HCT116 (cell line): ENCODE results near the gene UMPS. TPM values are rescaled to one million over a fixed set of nuclear protein-coding genes. Genes with fewer than 3 reads are reported as not detected.

Experiments used
- ATAC-seq: fragments of 200-7000 bp; cut with Tn5 transposase; 2 replicates; pipeline ENCODE4 v1.9.1; 2020; ENCODE audit warnings: mild to moderate bottlenecking, moderate library complexity
- BruUV-seq: library from RNA; stranded (reverse); fragments of 400-500 nt; replicated peaks from 2 replicates; lab custom pipeline; 2021; lab: Mats Ljungman, UMichigan
- CTCF ChIA-PET: fragments of 300-600 bp; sonication (Branson Sonifier 250); formaldehyde crosslinking; loops from one replicate; lab custom pipeline; 2021; ENCODE audit warnings: antibody characterized with exemption; lab: Charles Lee
- POLR2A ChIA-PET: fragments of 300-600, 350-600 bp; sonication (Branson Sonifier 250); formaldehyde crosslinking; loops from one replicate; lab custom pipeline; 2021; ENCODE audit warnings: antibody characterized with exemption; lab: Charles Lee
- RAD21 ChIA-PET, 2 experiments: fragments of 300-600 bp; sonication (Branson Sonifier 250); formaldehyde crosslinking; loops; one replicate each; lab custom pipeline; 2023; ENCODE audit warnings: low total read pairs in 2 of 2; ENCODE audit not compliant: uncharacterized antibody in 2 of 2, unreplicated experiment in 2 of 2, low non-redundant PET in 1 of 2; lab: Charles Lee
- DNase-seq: peaks from one replicate; pipeline ENCODE4 v3.0.0-alpha.2; 2010; ENCODE audit warnings: low read depth, low spot score
- H2AFZ ChIP-seq: fragments of 200-600 bp; shearing (Covaris generic), sonication (generic); 2 replicates; pipeline ENCODE4 v1.6.1; 2017; ENCODE audit warnings: low read depth, mixed run types, mixed read lengths, antibody characterized with exemption, low read length; ENCODE audit not compliant: poor library complexity, severe bottlenecking
- H3K27ac ChIP-seq: 2 replicates; pipeline ENCODE4 v1.5.1; 2012; ENCODE audit warnings: low read depth, low read length
- H3K27me3 ChIP-seq: fragments of 200-600 bp; sonication (generic); 2 replicates; pipeline ENCODE4 v1.6.1; 2016; ENCODE audit warnings: mixed run types, low read length, mixed read lengths; ENCODE audit not compliant: insufficient read depth
- H3K36me3 ChIP-seq, 2 experiments: fragments of 200-500 bp in 1 of 2; fragments of 200-600 bp in 1 of 2; sonication (Bioruptor generic) in 1 of 2; sonication (generic) in 1 of 2; 2 replicates each; pipeline versions ENCODE4 v1.5.1 to v1.6.1; 2014 to 2016; ENCODE audit warnings: low read length in 2 of 2, inconsistent platforms in 1 of 2, mixed read lengths in 1 of 2, mixed run types in 1 of 2; ENCODE audit not compliant: insufficient read depth in 2 of 2, control insufficient read depth in 1 of 2
- H3K4me1 ChIP-seq, 2 experiments: fragments of 200-600 bp in 1 of 2; sonication (generic) in 1 of 2; 2 replicates each; pipeline versions ENCODE4 v1.5.1 to v1.6.1; 2012 to 2017; ENCODE audit warnings: low read length in 2 of 2, inconsistent platforms in 1 of 2, mild to moderate bottlenecking in 1 of 2, mixed read lengths in 1 of 2, mixed run types in 1 of 2, moderate library complexity in 1 of 2; ENCODE audit not compliant: insufficient read depth in 2 of 2, control insufficient read depth in 1 of 2
- H3K4me2 ChIP-seq: fragments of 200-600 bp; sonication (generic); 2 replicates; pipeline ENCODE4 v1.6.1; 2017; ENCODE audit warnings: mixed run types, low read length, mixed read lengths
- H3K4me3 ChIP-seq, 2 experiments: fragments of 200-600 bp in 1 of 2; sonication (generic) in 1 of 2; replicated peaks in 1 of 2; 2 replicates each; pipeline ENCODE4 v1.5.1; 2011 to 2016; ENCODE audit warnings: low read length in 2 of 2, control low read depth in 1 of 2, low read depth in 1 of 2, mild to moderate bottlenecking in 1 of 2, mixed read lengths in 1 of 2, mixed run types in 1 of 2
- H3K79me2 ChIP-seq: fragments of 200-600 bp; sonication (generic); 2 replicates; pipeline ENCODE4 v1.6.1; 2017; ENCODE audit warnings: mild to moderate bottlenecking, mixed run types, low read length, moderate library complexity, mixed read lengths; ENCODE audit not compliant: insufficient read depth
- H3K9ac ChIP-seq: fragments of 200-600 bp; sonication (generic); 2 replicates; pipeline ENCODE4 v1.6.1; 2016; ENCODE audit warnings: low read length, mixed read lengths
- H3K9me2 ChIP-seq: fragments of 200-600 bp; sonication (generic), shearing (Covaris generic); 2 replicates; pipeline ENCODE4 v1.6.1; 2017; ENCODE audit warnings: mixed run types, mild to moderate bottlenecking, moderate library complexity; ENCODE audit not compliant: insufficient read depth
- H3K9me3 ChIP-seq, 2 experiments: fragments of 200-500 bp in 1 of 2; fragments of 200-600 bp in 1 of 2; sonication (Bioruptor generic) in 1 of 2; sonication (generic) in 1 of 2; 2 replicates each; pipeline ENCODE4 v1.6.1; 2014 to 2017; ENCODE audit warnings: low read length in 2 of 2, mixed read lengths in 2 of 2, inconsistent platforms in 1 of 2, low read depth in 1 of 2, mild to moderate bottlenecking in 1 of 2, mixed run types in 1 of 2, moderate library complexity in 1 of 2; ENCODE audit not compliant: control insufficient read depth in 1 of 2, insufficient read depth in 1 of 2
- H4K20me1 ChIP-seq: fragments of 200-600 bp; sonication (generic), shearing (Covaris generic); 2 replicates; pipeline ENCODE4 v1.6.1; 2017; ENCODE audit warnings: mixed run types, mild to moderate bottlenecking, moderate library complexity; ENCODE audit not compliant: insufficient read depth
- CBX3 ChIP-seq: IDR thresholded peaks from 2 replicates; pipeline ENCODE4 v1.6.1; 2012; ENCODE audit warnings: low read depth
- CEBPB ChIP-seq: IDR thresholded peaks from 2 replicates; pipeline ENCODE4 v1.6.1; 2012; ENCODE audit warnings: low read depth
- EGR1 ChIP-seq: IDR thresholded peaks from 2 replicates; pipeline ENCODE4 v1.6.1; 2012; ENCODE audit warnings: low read depth
- EZH2 ChIP-seq: fragments of 200-600 bp; sonication (generic); IDR thresholded peaks from 2 replicates; pipeline ENCODE4 v1.6.1; 2017; ENCODE audit warnings: antibody characterized with exemption, mixed run types
- POLR2A ChIP-seq: IDR thresholded peaks from 2 replicates; pipeline ENCODE4 v1.7.0; 2011; ENCODE audit warnings: borderline replicate concordance; ENCODE audit not compliant: insufficient read depth, insufficient read length; ENCODE audit errors: extremely low read depth
- RAD21 ChIP-seq: IDR thresholded peaks from 2 replicates; pipeline ENCODE4 v1.6.1; 2012; ENCODE audit warnings: low read depth, mild to moderate bottlenecking
- SP1 ChIP-seq: IDR thresholded peaks from 2 replicates; pipeline ENCODE4 v1.6.1; 2012; ENCODE audit warnings: low read depth
- SRF ChIP-seq: IDR thresholded peaks from 2 replicates; pipeline ENCODE4 v1.6.1; 2012; ENCODE audit warnings: low read depth
- ZNF274 ChIP-seq: fragments of 200-500 bp; sonication (Bioruptor generic); IDR thresholded peaks from 2 replicates; pipeline ENCODE4 v1.6.1; 2014; ENCODE audit warnings: mild to moderate bottlenecking, low read depth, low read length, inconsistent platforms
- intact Hi-C: fragments of 100-400 bp; cut with micrococcal nuclease; formaldehyde crosslinking; loops from 2 replicates; pipeline ENCODE4 v1.10.0; 2022
- total RNA-seq: library from RNA; stranded (reverse); gene quantifications from one replicate; pipeline ENCODE4 v1.2.1, GENCODE V29; 2021; ENCODE audit not compliant: unreplicated experiment
- TF ChIP-seq, protein P1 (sequence below): IDR thresholded peaks from 2 replicates; pipeline ENCODE4 v1.6.1; 2012; ENCODE audit warnings: low read depth
- TF ChIP-seq, protein P2 (sequence below): IDR thresholded peaks from 2 replicates; pipeline ENCODE4 v1.6.1; 2012
- TF ChIP-seq, protein P3 (sequence below), 3 experiments: fragments of 200-600 bp in 1 of 3; sonication (generic) in 1 of 3; IDR thresholded peaks in 2 of 3; conservative IDR thresholded peaks in 1 of 3; 2 replicates each; pipeline ENCODE4 v1.5.1; 2012 to 2017; ENCODE audit warnings: low read depth in 2 of 3, low read length in 2 of 3, antibody characterized with exemption in 1 of 3, borderline replicate concordance in 1 of 3, control low read depth in 1 of 3, mild to moderate bottlenecking in 1 of 3, mixed read lengths in 1 of 3, mixed run types in 1 of 3, moderate library complexity in 1 of 3; ENCODE audit not compliant: insufficient read depth in 1 of 3
- TF ChIP-seq, protein P4 (sequence below): IDR thresholded peaks from 2 replicates; pipeline ENCODE4 v1.6.1; 2011; ENCODE audit warnings: mild to moderate bottlenecking, low read length, moderate library complexity; ENCODE audit not compliant: insufficient replicate concordance; ENCODE audit errors: extremely low read depth

The UMPS gene
- total RNA-seq, 1 experiment from 2014 or later, result 41.3 TPM

DNA sequence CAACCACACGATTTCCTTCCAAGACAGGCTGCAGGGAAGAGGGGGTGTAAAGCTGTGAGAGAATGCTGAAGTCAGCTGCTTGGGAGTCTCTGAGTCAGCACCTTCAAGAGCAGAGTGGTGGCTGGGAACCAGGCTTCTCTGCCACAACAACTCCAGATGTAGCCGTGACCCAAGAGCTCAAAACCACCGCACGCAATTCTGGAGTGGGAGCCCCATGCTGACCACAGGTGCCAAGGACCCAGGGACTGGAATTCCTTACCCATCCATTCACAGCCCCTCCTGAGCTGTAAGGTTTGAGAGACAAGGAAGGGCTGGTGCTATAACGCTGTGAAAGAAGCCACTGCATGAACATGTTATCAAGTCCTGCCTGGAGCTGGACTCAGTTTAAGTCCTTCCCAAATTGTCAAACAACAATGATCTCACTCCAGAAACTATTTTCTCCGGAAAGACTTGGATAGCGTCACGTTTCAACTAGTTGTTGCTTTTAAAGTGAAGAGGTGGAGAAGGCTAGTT lies 61.4 kb downstream of the UMPS start (continued):
- TF ChIP-seq, protein P1, sequence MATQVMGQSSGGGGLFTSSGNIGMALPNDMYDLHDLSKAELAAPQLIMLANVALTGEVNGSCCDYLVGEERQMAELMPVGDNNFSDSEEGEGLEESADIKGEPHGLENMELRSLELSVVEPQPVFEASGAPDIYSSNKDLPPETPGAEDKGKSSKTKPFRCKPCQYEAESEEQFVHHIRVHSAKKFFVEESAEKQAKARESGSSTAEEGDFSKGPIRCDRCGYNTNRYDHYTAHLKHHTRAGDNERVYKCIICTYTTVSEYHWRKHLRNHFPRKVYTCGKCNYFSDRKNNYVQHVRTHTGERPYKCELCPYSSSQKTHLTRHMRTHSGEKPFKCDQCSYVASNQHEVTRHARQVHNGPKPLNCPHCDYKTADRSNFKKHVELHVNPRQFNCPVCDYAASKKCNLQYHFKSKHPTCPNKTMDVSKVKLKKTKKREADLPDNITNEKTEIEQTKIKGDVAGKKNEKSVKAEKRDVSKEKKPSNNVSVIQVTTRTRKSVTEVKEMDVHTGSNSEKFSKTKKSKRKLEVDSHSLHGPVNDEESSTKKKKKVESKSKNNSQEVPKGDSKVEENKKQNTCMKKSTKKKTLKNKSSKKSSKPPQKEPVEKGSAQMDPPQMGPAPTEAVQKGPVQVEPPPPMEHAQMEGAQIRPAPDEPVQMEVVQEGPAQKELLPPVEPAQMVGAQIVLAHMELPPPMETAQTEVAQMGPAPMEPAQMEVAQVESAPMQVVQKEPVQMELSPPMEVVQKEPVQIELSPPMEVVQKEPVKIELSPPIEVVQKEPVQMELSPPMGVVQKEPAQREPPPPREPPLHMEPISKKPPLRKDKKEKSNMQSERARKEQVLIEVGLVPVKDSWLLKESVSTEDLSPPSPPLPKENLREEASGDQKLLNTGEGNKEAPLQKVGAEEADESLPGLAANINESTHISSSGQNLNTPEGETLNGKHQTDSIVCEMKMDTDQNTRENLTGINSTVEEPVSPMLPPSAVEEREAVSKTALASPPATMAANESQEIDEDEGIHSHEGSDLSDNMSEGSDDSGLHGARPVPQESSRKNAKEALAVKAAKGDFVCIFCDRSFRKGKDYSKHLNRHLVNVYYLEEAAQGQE, result no peak
- TF ChIP-seq CBX3 (no peak), EGR1 (no peak), SP1 (no peak)
- TF ChIP-seq, protein P2, sequence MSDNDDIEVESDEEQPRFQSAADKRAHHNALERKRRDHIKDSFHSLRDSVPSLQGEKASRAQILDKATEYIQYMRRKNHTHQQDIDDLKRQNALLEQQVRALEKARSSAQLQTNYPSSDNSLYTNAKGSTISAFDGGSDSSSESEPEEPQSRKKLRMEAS, result no peak
- TF ChIP-seq, protein P3, sequence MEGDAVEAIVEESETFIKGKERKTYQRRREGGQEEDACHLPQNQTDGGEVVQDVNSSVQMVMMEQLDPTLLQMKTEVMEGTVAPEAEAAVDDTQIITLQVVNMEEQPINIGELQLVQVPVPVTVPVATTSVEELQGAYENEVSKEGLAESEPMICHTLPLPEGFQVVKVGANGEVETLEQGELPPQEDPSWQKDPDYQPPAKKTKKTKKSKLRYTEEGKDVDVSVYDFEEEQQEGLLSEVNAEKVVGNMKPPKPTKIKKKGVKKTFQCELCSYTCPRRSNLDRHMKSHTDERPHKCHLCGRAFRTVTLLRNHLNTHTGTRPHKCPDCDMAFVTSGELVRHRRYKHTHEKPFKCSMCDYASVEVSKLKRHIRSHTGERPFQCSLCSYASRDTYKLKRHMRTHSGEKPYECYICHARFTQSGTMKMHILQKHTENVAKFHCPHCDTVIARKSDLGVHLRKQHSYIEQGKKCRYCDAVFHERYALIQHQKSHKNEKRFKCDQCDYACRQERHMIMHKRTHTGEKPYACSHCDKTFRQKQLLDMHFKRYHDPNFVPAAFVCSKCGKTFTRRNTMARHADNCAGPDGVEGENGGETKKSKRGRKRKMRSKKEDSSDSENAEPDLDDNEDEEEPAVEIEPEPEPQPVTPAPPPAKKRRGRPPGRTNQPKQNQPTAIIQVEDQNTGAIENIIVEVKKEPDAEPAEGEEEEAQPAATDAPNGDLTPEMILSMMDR (IDR thresholded peaks at IDR 0.05 in 2 of 3, conservative IDR thresholded peaks at IDR 0.05 in 1 of 3; ENCODE audit: borderline replicate concordance in 1 of 3, insufficient read depth in 1 of 3, low read depth in 2 of 3, low read length in 2 of 3), result no peak

DNA sequence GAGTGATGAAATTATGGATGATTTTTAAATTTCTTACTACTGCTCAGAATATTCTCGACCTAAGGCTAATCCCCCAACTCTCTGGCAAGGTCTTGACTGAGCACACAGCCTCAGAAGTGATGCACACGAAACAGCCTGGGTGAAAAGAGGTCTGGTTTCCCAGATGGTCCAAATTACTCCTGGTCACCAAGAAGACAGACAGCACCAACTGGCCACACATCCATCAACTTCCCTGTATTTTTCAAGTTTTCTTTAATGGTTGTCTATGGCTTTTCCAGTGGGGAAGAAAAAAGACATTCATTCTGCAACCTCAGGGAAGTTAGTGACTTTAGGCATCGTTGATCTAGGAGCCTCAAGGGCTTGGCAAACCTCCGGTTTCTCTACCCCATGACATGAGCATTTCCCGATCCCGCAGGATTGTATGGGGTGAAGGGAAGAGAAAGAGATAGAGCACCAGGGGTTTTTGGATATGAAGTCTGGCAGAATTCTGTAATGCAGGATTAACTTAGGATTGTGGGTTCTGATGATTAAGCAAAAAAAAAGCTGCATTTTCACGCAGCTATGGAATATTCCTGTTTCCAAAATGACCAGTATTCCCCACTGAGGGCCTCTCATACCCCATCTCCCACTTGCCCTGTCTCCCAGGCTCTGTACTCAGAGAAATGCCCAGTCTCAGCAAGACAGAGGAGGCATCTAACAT lies 62.2 kb downstream of the UMPS start:
- H3K4me3 ChIP-seq, result no peak overlapping the region
- no peaks in the 10 kb centered on the region for H3K79me2 ChIP-seq
- H3K9me3 ChIP-seq, result no peaks in the 10 kb centered on the region
- no peak overlapping the region for H3K4me2 ChIP-seq
- ChIA-PET CTCF (no interaction called here), RAD21 (no interaction called here), POLR2A (no interaction called here)
- TSS peak; percentile 30 for BruUV-seq
- no peak overlapping the region for H3K27ac ChIP-seq
- peaks cover 2 to 17% of the 10 kb centered on the region in 2 experiments; a peak in 3 of 4 replicates for H3K4me1 ChIP-seq
- DNase-seq (no peak), ATAC-seq (no peak)
- H3K9ac ChIP-seq, result no peak overlapping the region
- no peaks in the 10 kb centered on the region for H3K36me3 ChIP-seq
- no peaks in the 10 kb centered on the region for H4K20me1 ChIP-seq
- H2AFZ ChIP-seq, result no peak overlapping the region
- intact Hi-C loops, result no loop called here
- no peaks in the 10 kb centered on the region for H3K27me3 ChIP-seq
- no peaks in the 10 kb centered on the region for H3K9me2 ChIP-seq
- no peak for TF ChIP-seq RAD21
- no peak for TF ChIP-seq ZNF274
- no peak for TF ChIP-seq EZH2
- TF ChIP-seq, protein P3 (IDR thresholded peaks at IDR 0.05 in 2 of 3, conservative IDR thresholded peaks at IDR 0.05 in 1 of 3; ENCODE audit: borderline replicate concordance in 1 of 3, insufficient read depth in 1 of 3, low read depth in 2 of 3, low read length in 2 of 3), result no peak
- no peak for TF ChIP-seq SRF
- TF ChIP-seq SP1, result no peak
- no peak for TF ChIP-seq CBX3
- TF ChIP-seq, protein P4, sequence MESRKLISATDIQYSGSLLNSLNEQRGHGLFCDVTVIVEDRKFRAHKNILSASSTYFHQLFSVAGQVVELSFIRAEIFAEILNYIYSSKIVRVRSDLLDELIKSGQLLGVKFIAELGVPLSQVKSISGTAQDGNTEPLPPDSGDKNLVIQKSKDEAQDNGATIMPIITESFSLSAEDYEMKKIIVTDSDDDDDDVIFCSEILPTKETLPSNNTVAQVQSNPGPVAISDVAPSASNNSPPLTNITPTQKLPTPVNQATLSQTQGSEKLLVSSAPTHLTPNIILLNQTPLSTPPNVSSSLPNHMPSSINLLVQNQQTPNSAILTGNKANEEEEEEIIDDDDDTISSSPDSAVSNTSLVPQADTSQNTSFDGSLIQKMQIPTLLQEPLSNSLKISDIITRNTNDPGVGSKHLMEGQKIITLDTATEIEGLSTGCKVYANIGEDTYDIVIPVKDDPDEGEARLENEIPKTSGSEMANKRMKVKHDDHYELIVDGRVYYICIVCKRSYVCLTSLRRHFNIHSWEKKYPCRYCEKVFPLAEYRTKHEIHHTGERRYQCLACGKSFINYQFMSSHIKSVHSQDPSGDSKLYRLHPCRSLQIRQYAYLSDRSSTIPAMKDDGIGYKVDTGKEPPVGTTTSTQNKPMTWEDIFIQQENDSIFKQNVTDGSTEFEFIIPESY, result no peak
- no peak for TF ChIP-seq CEBPB
- TF ChIP-seq POLR2A, result no peak
